ENCODE data around the gene DCAF7. TPM values are rescaled to one million over a fixed set of nuclear protein-coding genes. Genes with fewer than 3 reads are reported as not detected.
A peak's percentile ranks its signal among the peaks of the same experiment; 100 is the strongest.

The DCAF7 gene
- total RNA-seq, 2 experiments from 2014 or later: 104 to 105 TPM

DNA sequence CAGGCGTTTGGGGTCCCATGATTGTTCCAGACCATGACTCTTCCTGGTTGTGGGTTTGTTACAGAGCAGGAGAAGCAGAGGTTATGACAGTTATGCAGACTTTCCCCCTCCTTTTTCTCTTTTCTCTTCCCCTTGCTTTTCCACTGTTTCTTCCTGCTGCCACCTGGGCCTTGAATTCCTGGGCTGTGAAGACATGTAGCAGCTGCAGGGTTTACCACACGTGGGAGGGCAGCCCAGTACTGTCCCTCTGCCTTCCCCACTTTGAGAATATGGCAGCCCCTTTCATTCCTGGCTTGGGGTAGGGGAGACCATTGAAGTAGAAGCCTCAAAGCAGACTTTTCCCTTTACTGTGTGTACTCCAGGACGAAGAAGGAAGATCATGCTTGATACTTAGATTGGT, 42.5 kb downstream of the DCAF7 start:
- no peak for ATAC-seq
- POLR2A ChIA-PET: interaction anchor here (1.1 kb wide), 1 partner anchor 29 kb away, joined by 3 read pairs; the partner anchor contains the start of gene MAP3K3
- CTCF ChIA-PET: interaction anchor here (0.8 to 1.8 kb wide), 3 partner anchors 41 to 167 kb away, joined by 3 to 11 read pairs (median 3); no protein-coding TSS in a partner anchor
- Mint-ChIP-seq H3K27ac (no peak overlapping the region), H3K4me3 (no peak overlapping the region), H3K27me3 (no peaks in the 10 kb centered on the region), H3K4me1 (ENCODE audit: low read depth) (peaks cover 12% of the 10 kb centered on the region), H3K36me3 (ENCODE audit: low read depth) (peaks cover 22% of the 10 kb centered on the region), H3K9me3 (no peaks in the 10 kb centered on the region)
- intact Hi-C loops (cut with micrococcal nuclease): no loop called here
- no peak for DNase-seq
- TF ChIP-seq, protein P1, sequence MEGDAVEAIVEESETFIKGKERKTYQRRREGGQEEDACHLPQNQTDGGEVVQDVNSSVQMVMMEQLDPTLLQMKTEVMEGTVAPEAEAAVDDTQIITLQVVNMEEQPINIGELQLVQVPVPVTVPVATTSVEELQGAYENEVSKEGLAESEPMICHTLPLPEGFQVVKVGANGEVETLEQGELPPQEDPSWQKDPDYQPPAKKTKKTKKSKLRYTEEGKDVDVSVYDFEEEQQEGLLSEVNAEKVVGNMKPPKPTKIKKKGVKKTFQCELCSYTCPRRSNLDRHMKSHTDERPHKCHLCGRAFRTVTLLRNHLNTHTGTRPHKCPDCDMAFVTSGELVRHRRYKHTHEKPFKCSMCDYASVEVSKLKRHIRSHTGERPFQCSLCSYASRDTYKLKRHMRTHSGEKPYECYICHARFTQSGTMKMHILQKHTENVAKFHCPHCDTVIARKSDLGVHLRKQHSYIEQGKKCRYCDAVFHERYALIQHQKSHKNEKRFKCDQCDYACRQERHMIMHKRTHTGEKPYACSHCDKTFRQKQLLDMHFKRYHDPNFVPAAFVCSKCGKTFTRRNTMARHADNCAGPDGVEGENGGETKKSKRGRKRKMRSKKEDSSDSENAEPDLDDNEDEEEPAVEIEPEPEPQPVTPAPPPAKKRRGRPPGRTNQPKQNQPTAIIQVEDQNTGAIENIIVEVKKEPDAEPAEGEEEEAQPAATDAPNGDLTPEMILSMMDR (IDR thresholded peaks at IDR 0.05): no peak

DNA sequence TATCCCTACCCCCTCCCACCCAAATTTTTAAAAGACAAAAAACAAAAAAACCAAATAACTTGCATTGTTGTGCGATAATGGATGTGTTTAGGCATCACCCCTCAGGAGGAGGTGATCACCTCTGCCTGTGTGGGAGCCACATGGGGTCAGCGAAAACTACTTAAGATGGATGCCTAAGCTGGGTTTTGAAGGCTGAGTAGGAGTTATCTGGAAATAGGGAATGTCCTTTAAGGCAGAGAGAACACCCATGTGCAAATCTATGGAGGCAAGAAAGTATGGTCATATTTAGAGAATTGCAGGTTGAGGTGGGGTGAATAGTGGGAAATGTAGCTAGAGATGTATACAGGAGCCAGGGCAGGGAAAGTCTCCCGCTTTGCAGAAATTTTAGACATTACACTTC, 44.9 kb downstream of the DCAF7 start:
- peaks cover 10% of the 10 kb centered on the region for H3K36me3 Mint-ChIP-seq (ENCODE audit: low read depth)
- POLR2A ChIA-PET: no interaction called here

DNA sequence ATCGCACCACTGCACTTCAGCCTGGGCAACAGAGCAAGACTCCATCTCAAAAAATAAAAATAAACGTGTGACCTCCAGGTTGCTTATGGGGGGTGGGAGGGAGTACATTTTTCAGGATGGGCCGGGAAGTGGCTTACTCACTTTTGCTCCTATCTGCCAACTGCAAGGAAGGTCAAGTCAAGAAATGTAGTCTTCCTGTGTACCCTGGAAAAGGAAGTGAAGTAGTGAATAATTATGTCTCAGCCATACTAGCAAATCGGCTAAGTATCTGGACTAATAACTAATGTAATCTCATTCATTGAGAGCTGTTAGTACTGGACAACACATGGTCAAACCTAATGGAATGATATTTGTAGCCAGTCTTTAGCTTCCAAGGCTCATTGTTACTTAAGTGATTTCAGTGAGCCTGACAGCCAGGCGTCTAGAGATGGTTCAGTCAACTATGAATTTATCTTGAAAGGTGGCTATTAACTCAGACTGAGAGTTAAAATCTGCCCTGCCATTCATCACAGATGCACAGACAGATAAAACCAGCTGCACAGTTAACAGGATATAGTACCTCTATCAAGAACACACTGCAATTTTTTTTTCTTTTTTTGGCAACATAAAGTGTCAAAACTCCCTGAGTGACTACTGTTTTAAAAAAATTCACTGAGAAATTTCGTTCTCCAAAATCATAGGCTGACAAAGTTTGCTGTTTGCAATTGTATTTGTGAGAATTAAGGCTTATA, 46.7 kb downstream of the DCAF7 start:
- Mint-ChIP-seq H3K4me1 (ENCODE audit: low read depth) (peaks cover 35% of the 10 kb centered on the region), H3K27me3 (no peaks in the 10 kb centered on the region), H3K4me3 (no peak overlapping the region), H3K27ac (peak overlapping the region; percentile 11), H3K36me3 (ENCODE audit: low read depth) (peaks cover 2% of the 10 kb centered on the region), H3K9me3 (no peaks in the 10 kb centered on the region)
- TF ChIP-seq, protein P1 (IDR thresholded peaks at IDR 0.05): no peak
- ChIA-PET CTCF (interaction anchor here (1.0 kb wide), 1 partner anchor 36 kb away, joined by 3 read pairs; no protein-coding TSS in a partner anchor), POLR2A (interaction anchor here (0.9 kb wide), 1 partner anchor 28 kb away, joined by 4 read pairs; no protein-coding TSS in a partner anchor)
- intact Hi-C loops (cut with micrococcal nuclease): no loop called here
- DNase-seq: no peak
- no peak for ATAC-seq

More for the DNA sequence above, 44.9 kb downstream of the DCAF7 start:
- H3K4me3 Mint-ChIP-seq: no peak overlapping the region
- TF ChIP-seq, protein P1 (IDR thresholded peaks at IDR 0.05): no peak
- DNase-seq: no peak
- peaks cover 27% of the 10 kb centered on the region for H3K4me1 Mint-ChIP-seq (ENCODE audit: low read depth)
- intact Hi-C loops (cut with micrococcal nuclease): no loop called here
- no peaks in the 10 kb centered on the region for H3K9me3 Mint-ChIP-seq
- H3K27ac Mint-ChIP-seq: no peak overlapping the region
- ATAC-seq: no peak
- CTCF ChIA-PET: interaction anchor here (0.7 kb wide), 1 partner anchor 1073 kb away, joined by 3 read pairs; no protein-coding TSS in a partner anchor
- no peaks in the 10 kb centered on the region for H3K27me3 Mint-ChIP-seq

DNA sequence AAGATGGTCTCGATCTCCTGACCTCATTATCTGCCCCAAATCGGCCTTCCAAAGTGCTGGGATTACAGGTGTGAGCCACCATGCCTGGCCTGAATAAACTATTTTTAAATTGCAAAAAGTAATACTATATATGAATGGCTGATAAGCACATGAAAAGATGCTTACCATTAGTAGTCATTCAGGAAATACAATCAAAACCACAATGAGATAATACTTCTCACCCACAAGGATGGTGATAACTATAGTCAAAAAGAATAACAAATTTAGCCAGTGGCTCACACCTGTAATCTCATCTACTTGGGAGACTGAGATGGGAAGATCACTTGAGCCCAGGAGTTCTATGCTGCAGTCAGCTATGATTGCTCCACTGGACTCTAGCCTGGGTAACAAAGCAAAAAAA, 48.0 kb downstream of the DCAF7 start:
- TF ChIP-seq, protein P1 (IDR thresholded peaks at IDR 0.05): no peak
- peaks cover 4% of the 10 kb centered on the region for H3K36me3 Mint-ChIP-seq (ENCODE audit: low read depth)
- no peaks in the 10 kb centered on the region for H3K27me3 Mint-ChIP-seq
- H3K4me3 Mint-ChIP-seq: no peak overlapping the region
- no peaks in the 10 kb centered on the region for H3K9me3 Mint-ChIP-seq
- DNase-seq: no peak
- H3K27ac Mint-ChIP-seq: no peak overlapping the region
- H3K4me1 Mint-ChIP-seq (ENCODE audit: low read depth): peaks cover 37% of the 10 kb centered on the region
- ChIA-PET CTCF (no interaction called here), POLR2A (no interaction called here)
- intact Hi-C loops (cut with micrococcal nuclease): no loop called here
- ATAC-seq: peak; percentile 19

Data from activated CD8-positive, alpha-beta T cell treated with anti-CD3 and anti-CD28 coated beads for 36 hours (primary cell).